ENCODE data around the gene TSHZ2.

TSHZ2 gene

GRCh38 chr20:53215166-53215565 is 243.0 kb downstream of the TSHZ2 start:
- no peak for DNase-seq

GRCh38 chr20:53216478-53216855 is 244.3 kb downstream of the TSHZ2 start:
- DNase-seq, result no peak

- peak; percentile 92 for DNase-seq
Observed at GRCh38 chr20:53216856-53217576, 244.9 kb downstream of the TSHZ2 start.

GRCh38 chr20:53220482-53221307 is 248.5 kb downstream of the TSHZ2 start:
- DNase-seq, result no peak

- DNase-seq, result no peak
Observed at GRCh38 chr20:53221731-53222130, 249.6 kb downstream of the TSHZ2 start.

GRCh38 chr20:53222416-53222815 is 250.3 kb downstream of the TSHZ2 start:
- DNase-seq, result no peak

- no peak for DNase-seq
Observed at GRCh38 chr20:53222932-53223331, 250.8 kb downstream of the TSHZ2 start.

- no peak for DNase-seq
Observed at GRCh38 chr20:53223626-53224172, 251.5 kb downstream of the TSHZ2 start.

GRCh38 chr20:53224851-53225250 is 252.7 kb downstream of the TSHZ2 start:
- DNase-seq, result no peak

- DNase-seq, result no peak
Observed at GRCh38 chr20:53226826-53227225, 254.7 kb downstream of the TSHZ2 start.

GRCh38 chr20:53227523-53227922 is 255.4 kb downstream of the TSHZ2 start:
- no peak for DNase-seq

- no peak for DNase-seq
Observed at GRCh38 chr20:53231061-53231460, 258.9 kb downstream of the TSHZ2 start.

GRCh38 chr20:53237461-53237860 is 265.3 kb downstream of the TSHZ2 start:
- DNase-seq, result no peak

- no peak for DNase-seq
Observed at GRCh38 chr20:53238121-53238660, 266.0 kb downstream of the TSHZ2 start.

GRCh38 chr20:53243152-53243551 is 271.0 kb downstream of the TSHZ2 start:
- no peak for DNase-seq

- no peak for DNase-seq
Observed at GRCh38 chr20:53244711-53245110, 272.6 kb downstream of the TSHZ2 start.

GRCh38 chr20:53245574-53245973 is 273.4 kb downstream of the TSHZ2 start:
- no peak for DNase-seq

- no peak for DNase-seq
Observed at GRCh38 chr20:53247468-53248103, 275.4 kb downstream of the TSHZ2 start.

GRCh38 chr20:53250456-53250855 is 278.3 kb downstream of the TSHZ2 start:
- DNase-seq, result no peak

GRCh38 chr20:53252002-53252401 is 279.8 kb downstream of the TSHZ2 start:
- DNase-seq, result no peak

- no peak for DNase-seq
Observed at GRCh38 chr20:53253668-53254067, 281.5 kb downstream of the TSHZ2 start.

- no peak for DNase-seq
Observed at GRCh38 chr20:53255102-53255710, 283.0 kb downstream of the TSHZ2 start.

- no peak for DNase-seq
Observed at GRCh38 chr20:53258741-53259140, 286.6 kb downstream of the TSHZ2 start.
